HG03066 (cell line): ENCODE measurements around the gene MLN.

ENCODE experiments used
- ATAC-seq: cut with Tn5 transposase; IDR thresholded peaks from one replicate; pipeline ENCODE4 v1.9.1; 2021; ENCODE audit warnings: low read depth; ENCODE audit not compliant: unreplicated experiment

MLN gene

DNA sequence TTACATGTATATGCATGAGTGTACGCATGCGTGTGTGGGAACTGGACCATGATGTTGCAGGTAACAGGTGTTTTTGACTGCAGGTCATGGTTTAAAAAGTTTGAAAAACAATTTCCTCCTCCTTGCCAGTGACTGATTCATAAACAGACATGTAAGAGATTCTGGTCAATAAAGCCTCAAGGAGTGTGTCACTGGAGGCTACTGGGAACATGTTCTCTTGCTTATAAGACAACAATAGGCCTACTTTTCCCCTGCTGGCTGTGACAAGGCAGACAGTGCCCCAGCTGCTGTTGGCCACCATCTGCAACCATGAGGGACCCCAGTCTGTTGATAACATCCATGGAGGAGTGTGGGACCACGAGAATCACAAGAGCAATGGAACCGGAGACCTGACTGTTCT is 27.6 kb downstream of the MLN start:
- ATAC-seq, result no peak

GRCh38 chr6:33774774-33775173 is 29.0 kb downstream of the MLN start:
- ATAC-seq, result no peak

DNA sequence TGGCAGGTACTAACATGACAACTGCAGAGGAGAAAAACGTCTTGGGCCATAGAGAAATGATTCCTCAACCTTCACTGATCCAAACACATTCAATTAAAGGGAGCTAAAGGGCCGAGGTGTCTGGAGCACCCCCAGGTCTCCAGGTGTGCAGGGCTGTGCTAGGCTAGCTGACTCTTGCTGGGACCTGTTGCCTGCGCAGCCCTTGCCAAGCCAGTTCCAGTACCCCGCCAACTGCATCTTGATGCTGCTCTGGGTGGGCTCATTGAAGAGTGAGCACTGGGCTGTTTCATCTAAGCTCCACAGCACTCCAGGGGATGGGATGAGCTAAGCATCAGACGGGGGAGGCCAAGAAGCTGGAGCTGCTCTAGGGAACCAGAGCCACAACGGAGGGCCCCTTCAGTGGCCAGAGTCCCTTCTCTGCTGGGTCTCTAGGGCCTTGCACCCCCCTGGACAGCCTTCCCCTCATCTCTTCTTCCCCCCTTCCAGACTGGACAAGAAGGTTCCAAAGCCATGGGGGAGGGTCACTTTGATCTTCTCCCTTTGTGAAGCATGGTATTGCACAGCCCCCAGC is 30.8 kb downstream of the MLN start:
- ATAC-seq, result no peak

DNA sequence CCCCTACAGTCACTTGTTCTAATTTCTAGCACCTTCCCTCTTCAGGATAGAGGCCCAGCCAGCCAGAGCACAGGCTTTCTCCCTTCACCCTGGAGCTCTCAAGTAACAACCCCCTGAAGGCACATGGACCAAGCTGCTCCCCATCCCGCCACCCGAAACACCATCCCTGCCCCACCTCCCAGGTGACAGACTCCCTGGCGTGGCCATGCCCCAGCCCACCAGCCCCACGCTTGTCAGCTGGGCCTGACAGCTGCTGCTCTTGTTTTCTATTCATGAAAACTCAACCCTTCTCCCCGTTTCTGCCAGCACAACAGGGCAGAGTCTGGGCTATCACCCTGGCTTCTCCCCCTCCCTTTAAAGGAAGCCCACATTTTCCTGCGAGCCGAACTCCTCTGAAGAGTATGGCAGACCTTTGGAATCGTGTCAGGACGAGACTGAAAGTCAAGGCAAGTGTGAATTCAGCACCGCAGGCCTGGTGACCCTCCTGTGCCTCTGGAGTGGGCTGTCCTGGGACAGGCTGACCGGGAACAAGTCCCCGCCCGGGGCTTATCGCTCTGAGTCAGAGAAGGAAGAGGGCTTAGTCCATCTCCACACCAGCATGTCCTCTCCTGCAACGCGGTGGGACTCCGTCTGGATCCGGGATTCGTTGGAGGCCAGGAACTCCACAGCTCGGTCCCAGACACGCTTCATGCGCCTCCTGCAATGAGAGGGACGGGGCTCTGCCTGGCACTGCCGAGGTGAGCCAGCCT is 31.5 kb downstream of the MLN start:
- no peak for ATAC-seq

GRCh38 chr6:33771146-33772081 is 32.4 kb downstream of the MLN start:
- ATAC-seq, result no peak

GRCh38 chr6:33770833-33771145 is 33.0 kb downstream of the MLN start:
- no peak for ATAC-seq

DNA sequence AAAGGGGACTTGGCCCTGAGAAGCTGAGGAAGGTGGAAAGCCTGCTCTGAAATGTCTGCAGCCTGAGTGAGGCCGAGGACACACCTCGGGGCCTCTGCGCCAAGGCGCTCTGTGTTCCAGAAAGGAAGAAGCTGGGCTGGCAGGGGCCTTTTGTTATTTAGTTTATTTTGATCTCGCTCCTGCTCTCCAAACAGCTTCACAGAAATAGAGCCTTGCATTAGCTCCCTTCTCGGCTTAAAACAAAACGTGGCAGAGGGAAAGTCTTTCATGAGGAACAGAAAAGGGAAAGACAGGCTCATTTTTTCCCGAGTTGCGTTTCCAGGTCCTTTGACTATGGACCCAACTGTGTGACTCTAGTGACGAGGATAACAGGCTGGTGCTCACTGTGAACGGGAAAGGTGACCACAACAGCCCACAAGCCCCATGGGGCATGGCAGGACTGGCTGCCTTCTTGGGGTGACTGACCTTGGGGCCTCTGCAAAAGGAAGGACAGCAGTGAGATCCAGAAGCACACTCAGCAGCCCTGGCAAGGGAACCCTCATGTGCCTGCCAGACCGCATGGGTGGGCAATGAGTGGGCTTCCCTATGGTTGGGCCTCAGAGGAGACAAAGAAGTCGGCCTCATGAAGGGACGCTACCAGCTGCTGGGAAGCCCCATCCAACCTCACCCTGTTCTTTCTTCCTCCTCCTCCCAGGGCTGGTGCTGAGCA is 33.5 kb downstream of the MLN start:
- ATAC-seq, result no peak

DNA sequence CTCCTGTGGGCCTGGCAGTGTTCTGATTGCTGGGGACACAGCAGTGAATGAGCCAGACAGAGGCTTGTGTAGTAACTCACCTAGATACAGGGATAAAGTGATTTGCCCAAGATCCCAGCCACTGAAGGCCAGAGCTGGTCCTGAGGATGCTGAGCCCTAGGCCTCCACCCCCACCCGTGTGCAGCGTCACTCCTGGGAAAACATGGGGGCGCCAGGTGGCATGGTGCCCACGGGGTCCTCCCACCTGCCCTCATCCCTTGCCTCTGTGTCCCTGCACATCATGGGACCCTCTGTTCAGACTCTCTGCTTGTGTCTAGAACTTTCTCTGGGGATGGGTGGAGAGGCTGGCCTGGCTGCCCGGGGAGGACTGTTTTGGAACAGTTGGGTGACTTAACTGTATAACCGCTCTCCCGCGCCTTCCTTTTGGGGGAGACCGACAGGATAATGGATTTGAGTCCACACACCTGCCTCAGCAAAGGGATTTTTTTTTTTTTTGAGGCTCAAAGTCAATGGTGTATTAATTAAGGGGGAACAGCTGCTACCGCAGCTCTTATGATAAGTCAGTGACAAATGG is 34.5 kb downstream of the MLN start:
- ATAC-seq, result no peak

- ATAC-seq, result no peak
Observed at GRCh38 chr6:33768644-33769120, 35.1 kb downstream of the MLN start.

DNA sequence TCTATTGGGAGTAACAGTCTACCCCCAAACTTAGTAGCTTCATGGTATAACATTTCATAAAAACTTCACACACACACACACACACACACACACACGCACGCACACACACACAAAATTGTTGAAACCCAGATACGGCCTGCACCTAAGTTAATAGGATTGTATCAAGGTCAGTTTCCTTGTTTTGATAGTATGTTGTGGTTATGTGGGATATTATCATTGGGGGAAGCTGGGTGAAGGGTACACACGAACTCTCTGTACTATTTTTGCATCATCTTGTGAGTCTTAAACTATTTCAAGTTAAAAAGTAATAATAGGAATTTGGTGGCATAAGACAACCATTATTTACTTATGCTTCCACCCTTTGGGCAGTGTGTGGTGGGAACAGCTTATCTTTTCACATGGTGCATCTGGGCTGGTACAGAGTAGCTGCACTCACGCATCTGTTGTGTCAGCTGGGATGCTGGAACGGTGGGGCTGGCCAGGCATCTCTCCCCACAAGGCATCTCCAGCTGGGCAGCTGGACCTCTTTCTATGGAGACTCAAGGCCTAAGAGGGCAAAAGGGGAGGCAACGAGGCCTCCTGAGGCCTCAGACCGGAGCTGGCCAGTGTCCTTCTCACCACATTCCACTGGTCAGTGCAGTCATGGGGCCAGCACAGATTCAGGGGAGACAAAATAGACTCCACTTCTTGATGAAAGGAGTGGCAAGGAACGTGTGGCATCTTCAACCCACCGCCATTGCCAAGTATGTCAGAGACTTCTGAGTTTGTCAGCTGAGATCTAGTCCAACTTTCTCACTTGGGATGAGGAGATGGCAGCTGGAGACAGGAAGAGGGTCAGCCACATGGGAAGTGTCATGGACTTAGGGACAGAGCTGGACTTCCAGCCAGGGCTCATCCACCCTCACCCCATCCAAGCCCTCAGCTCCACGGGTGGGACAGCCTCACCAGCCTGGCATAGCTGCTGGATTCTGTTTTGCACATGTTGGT is 36.6 kb downstream of the MLN start:
- no peak for ATAC-seq

DNA sequence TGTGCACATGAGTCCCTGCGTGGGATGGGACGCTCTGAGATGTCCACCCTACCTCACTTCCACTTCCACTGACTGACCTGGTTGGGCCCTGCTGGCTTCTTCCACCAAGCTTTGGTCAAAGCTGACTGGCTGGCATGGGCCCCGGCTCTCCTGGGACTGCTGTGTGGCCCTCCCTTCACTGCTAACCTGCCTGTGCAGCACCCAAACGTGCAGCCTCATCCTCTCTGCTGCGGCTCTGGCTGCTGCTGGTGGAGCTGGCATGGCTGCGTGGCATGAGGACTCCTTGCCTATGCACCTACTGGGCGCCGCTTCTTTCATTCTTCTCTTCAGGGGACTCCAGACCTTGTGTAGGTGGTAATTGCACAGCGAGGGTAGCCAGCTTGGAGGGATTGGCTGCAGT is 38.4 kb downstream of the MLN start:
- no peak for ATAC-seq

- no peak for ATAC-seq
Observed at GRCh38 chr6:33764036-33764435, 39.8 kb downstream of the MLN start.

DNA sequence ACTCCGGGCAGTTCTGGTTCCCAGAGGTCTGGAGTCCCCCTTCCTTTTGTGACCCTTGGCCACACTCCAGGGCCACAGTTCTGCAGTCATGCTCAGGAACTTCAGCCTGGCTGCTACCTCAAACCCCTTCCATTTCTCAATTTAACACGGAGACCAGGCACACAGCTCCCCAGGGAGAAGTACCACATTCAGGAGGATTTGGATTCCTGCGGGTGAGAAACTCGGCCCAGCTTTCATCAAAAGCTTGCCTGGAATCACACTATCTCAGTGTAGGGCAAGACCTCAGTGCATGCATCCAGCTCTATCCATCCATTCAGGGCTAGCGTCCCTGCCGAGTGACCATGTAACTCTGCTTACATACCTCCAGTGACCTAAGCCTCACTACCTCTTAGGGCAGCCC is 40.3 kb downstream of the MLN start:
- ATAC-seq, result no peak

DNA sequence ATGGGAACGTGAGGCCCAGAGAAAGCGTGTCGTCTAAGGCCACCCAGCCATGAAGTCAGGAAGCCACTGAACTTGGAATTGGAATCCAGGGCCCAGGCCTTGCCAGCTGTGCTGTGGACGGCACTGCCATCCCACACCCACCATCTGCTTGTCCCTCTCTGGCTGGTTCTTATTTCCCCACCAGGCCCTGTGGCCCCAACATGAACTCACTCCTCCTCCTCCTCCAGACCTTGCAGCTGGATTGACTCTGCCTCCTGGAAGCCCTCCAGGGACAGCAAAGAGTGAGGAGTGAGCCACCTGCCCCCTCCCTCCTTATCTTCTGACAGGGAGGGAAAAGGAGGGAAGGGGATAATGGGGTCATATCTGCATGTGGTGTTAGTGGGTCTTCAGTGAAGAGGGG is 41.1 kb downstream of the MLN start:
- ATAC-seq, result no peak

DNA sequence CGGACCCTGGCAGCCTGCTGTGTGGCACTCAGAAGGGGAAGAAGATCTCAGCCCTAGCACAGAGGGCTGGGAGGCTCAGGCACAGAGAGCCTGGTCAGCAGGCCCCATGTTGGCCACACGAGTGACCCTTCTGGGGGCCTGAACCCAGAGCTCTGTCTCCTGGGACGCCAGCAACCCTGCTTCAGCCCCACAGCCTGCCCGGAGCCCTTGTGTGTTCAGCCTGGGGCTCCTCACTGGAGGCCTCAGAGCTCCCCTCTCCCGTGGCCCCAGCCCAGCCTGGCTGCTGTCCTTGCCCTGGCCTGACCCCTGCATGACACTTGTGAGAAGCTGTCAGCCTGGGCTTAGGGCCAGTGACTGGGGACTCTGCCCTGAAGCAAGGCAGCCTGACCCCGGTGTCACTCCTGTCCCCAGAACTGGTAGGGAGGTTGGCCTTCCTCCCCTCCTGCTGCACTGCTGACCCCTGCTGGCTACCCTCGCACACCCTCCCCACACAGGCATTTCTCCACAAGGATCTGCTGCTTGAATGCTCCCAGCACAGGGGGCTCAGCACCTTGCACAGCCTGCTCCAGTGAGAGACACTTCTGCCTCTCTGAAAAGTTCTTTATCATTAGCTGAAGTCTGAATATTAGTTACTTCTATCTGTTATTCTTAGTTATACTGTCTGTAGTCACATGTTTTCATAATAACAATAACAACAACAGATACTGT is 41.7 kb downstream of the MLN start:
- ATAC-seq, result no peak

GRCh38 chr6:33761581-33761921 is 42.3 kb downstream of the MLN start:
- ATAC-seq, result no peak

DNA sequence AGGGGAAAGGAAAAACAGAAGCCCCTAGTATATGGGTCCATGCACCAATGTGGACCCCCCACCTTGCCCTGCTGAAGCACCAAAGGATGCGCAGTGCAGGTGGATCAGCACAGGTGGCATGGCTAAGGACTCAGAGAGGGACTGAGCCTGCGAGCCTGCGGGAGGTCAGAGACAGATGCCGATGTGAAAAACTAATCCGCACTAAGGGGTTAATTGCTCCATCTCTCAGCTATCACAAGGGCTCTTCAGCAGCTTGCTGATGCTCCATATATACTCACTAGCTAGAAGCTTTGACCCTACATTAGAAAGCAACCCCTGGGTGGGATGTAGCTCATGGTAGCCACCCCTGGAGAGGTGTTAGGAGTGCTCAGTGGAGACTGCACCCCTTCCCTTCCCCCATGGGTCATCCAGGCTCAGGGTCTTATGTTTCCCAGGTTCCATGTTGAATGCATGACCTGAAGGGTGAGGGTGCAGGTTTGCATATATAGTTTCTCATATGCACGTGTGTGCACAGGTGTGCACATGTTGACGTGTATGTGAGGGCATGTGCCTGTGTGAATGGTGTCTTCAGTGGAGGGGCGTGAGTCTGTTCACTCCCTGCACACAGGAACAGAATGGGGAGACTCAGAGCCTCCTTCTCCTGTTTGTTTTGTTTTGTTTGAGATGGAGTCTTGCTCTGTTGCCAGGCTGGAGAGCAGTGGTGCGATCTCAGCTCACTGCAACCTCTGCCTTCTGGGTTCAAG is 43.7 kb downstream of the MLN start:
- ATAC-seq, result no peak

GRCh38 chr6:33758815-33759216 is 45.0 kb downstream of the MLN start:
- no peak for ATAC-seq
